Activated CD4-positive, alpha-beta T cell treated with anti-CD3 and anti-CD28 coated beads for 36 hours (primary cell): Measurements from ENCODE around the gene ZDHHC21. TPM values are rescaled to one million over a fixed set of nuclear protein-coding genes. Genes with fewer than 3 reads are reported as not detected.

ENCODE experiments used
- ATAC-seq: fragments of 200-7000 bp; cut with Tn5 transposase; one replicate; pipeline ENCODE4 v1.10.0; 2021; ENCODE audit warnings: mild to moderate bottlenecking, moderate library complexity
- CTCF ChIA-PET: fragments of 350-600 bp; sonication (Branson Sonifier 250); formaldehyde crosslinking; loops from one replicate; lab custom pipeline; 2021; ENCODE audit warnings: antibody characterized with exemption; lab: Charles Lee
- POLR2A ChIA-PET: fragments of 350-600 bp; sonication (Branson Sonifier 250); formaldehyde crosslinking; loops from one replicate; lab custom pipeline; 2021; ENCODE audit warnings: antibody characterized with exemption, inconsistent platforms; lab: Charles Lee
- DNase-seq: peaks from one replicate; pipeline ENCODE4 v3.0.0-alpha.2; 2020
- H3K27ac Mint-ChIP-seq: one replicate; pipeline ENCODE4 v1.8.0; 2021; ENCODE audit warnings: mixed read lengths
- H3K27me3 Mint-ChIP-seq: one replicate; pipeline ENCODE4 v1.8.0; 2021; ENCODE audit warnings: mixed read lengths
- H3K36me3 Mint-ChIP-seq: one replicate; pipeline ENCODE4 v1.8.0; 2021; ENCODE audit warnings: low read depth, mixed read lengths
- H3K4me1 Mint-ChIP-seq: one replicate; pipeline ENCODE4 v1.8.0; 2021; ENCODE audit warnings: mixed read lengths
- H3K4me3 Mint-ChIP-seq: one replicate; pipeline ENCODE4 v1.8.0; 2021; ENCODE audit warnings: mild to moderate bottlenecking, moderate library complexity, mixed read lengths
- H3K9me3 Mint-ChIP-seq: one replicate; pipeline ENCODE4 v1.8.0; 2021; ENCODE audit warnings: low read depth, mixed read lengths
- intact Hi-C, 2 experiments: fragments of 100-400 bp; cut with DNase I in 1 of 2; cut with micrococcal nuclease in 1 of 2; formaldehyde crosslinking; loops; one replicate each; pipeline versions ENCODE4 v1.14.2 to v1.15.1; 2022 to 2024; cut with DNase I, micrococcal nuclease
- total RNA-seq, 2 experiments: library from RNA; stranded (reverse); gene quantifications; one replicate each; pipeline ENCODE4 v1.2.3, GENCODE V29; 2021

ZDHHC21 gene
- total RNA-seq: 1 to 10 TPM; 5.1 TPM

GRCh38 chr9:14693251-14693861, at the start of gene ZDHHC21:
ZDHHC21 (minus strand) TSS chr9:14693432; CDS start chr9:14674340, 19,092 bp downstream.
- H3K4me1 Mint-ChIP-seq: peaks cover 27% of the 10 kb centered on the region
- H3K27ac Mint-ChIP-seq: peak within 1 kb of the TSS; percentile 94
- CTCF ChIA-PET: interaction anchor here (2.0 kb wide), 1 partner anchor 76 kb away, joined by 6 read pairs; no protein-coding TSS in a partner anchor
- peaks cover 8% of the 10 kb centered on the region for H3K36me3 Mint-ChIP-seq
- peaks cover 4% of the 10 kb centered on the region for H3K27me3 Mint-ChIP-seq
- peak; percentile 79 for DNase-seq
- intact Hi-C loops: loop anchor here in 1 of 2 experiments (5.0 to 10.0 kb wide), 3 partner anchors 369 to 861 kb away; partner anchors contain the start of genes CCDC171 and SNAPC3
- ATAC-seq: peak; percentile 88
- H3K4me3 Mint-ChIP-seq: peak within 1 kb of the TSS; percentile 91
- POLR2A ChIA-PET: interaction anchor here (0.7 kb wide), 1 partner anchor 23 kb away, joined by 3 read pairs; no protein-coding TSS in a partner anchor
- H3K9me3 Mint-ChIP-seq: no peaks in the 10 kb centered on the region

GRCh38 chr9:14741369-14741768, 48.1 kb upstream of the ZDHHC21 start:
- Mint-ChIP-seq H3K27ac (no peak overlapping the region), H3K4me1 (no peaks in the 10 kb centered on the region), H3K9me3 (no peaks in the 10 kb centered on the region), H3K4me3 (no peak overlapping the region), H3K27me3 (peaks cover 11% of the 10 kb centered on the region), H3K36me3 (no peaks in the 10 kb centered on the region)
- intact Hi-C loops: no loop called here
- no peak for DNase-seq
- CTCF ChIA-PET: interaction anchor here (1.0 kb wide), 1 partner anchor 12 kb away, joined by 3 read pairs; no protein-coding TSS in a partner anchor
- peak; percentile 55 for ATAC-seq
- POLR2A ChIA-PET: no interaction called here

GRCh38 chr9:14733133-14733532, 39.9 kb upstream of the ZDHHC21 start:
- Mint-ChIP-seq H3K9me3 (no peaks in the 10 kb centered on the region), H3K4me1 (no peaks in the 10 kb centered on the region), H3K27ac (no peak overlapping the region), H3K36me3 (no peaks in the 10 kb centered on the region), H3K27me3 (peaks cover 11% of the 10 kb centered on the region), H3K4me3 (no peak overlapping the region)
- ATAC-seq: no peak
- POLR2A ChIA-PET: no interaction called here
- DNase-seq: no peak
- intact Hi-C loops: loop anchor here in 1 of 2 experiments (5.0 kb wide), 1 partner anchor 49 kb away; no protein-coding TSS in a partner anchor
- CTCF ChIA-PET: no interaction called here

- Mint-ChIP-seq H3K4me1 (no peaks in the 10 kb centered on the region), H3K9me3 (no peaks in the 10 kb centered on the region), H3K4me3 (no peak overlapping the region), H3K27ac (no peak overlapping the region), H3K27me3 (peaks cover 8% of the 10 kb centered on the region), H3K36me3 (no peaks in the 10 kb centered on the region)
- no peak for DNase-seq
- intact Hi-C loops: loop anchor here in 1 of 2 experiments (5.0 kb wide), 1 partner anchor 51 kb away; no protein-coding TSS in a partner anchor
- ATAC-seq: no peak
- ChIA-PET CTCF (no interaction called here), POLR2A (no interaction called here)
These were observed 38.2 kb upstream of the ZDHHC21 start for GRCh38 chr9:14731294-14731981.

GRCh38 chr9:14730461-14730898, 37.2 kb upstream of the ZDHHC21 start:
- DNase-seq (no peak), ATAC-seq (no peak)
- no peaks in the 10 kb centered on the region for H3K4me1 Mint-ChIP-seq
- ChIA-PET CTCF (interaction anchor here (0.6 kb wide), 1 partner anchor 113 kb away, joined by 4 read pairs; no protein-coding TSS in a partner anchor), POLR2A (no interaction called here)
- H3K36me3 Mint-ChIP-seq: no peaks in the 10 kb centered on the region
- H3K4me3 Mint-ChIP-seq: no peak overlapping the region
- no peaks in the 10 kb centered on the region for H3K9me3 Mint-ChIP-seq
- no peak overlapping the region for H3K27ac Mint-ChIP-seq
- peaks cover 7% of the 10 kb centered on the region for H3K27me3 Mint-ChIP-seq
- intact Hi-C loops: loop anchor here in 1 of 2 experiments (5.0 kb wide), 1 partner anchor 52 kb away; no protein-coding TSS in a partner anchor

GRCh38 chr9:14723301-14723700, 30.1 kb upstream of the ZDHHC21 start:
- H3K36me3 Mint-ChIP-seq: no peaks in the 10 kb centered on the region
- no peaks in the 10 kb centered on the region for H3K9me3 Mint-ChIP-seq
- H3K27ac Mint-ChIP-seq: no peak overlapping the region
- POLR2A ChIA-PET: interaction anchor here (0.7 kb wide), 1 partner anchor 13 kb away, joined by 5 read pairs; no protein-coding TSS in a partner anchor
- H3K4me3 Mint-ChIP-seq: no peak overlapping the region
- no peak for DNase-seq
- no peak for ATAC-seq
- H3K4me1 Mint-ChIP-seq: no peaks in the 10 kb centered on the region
- CTCF ChIA-PET: no interaction called here
- intact Hi-C loops: no loop called here
- H3K27me3 Mint-ChIP-seq: peaks cover 19% of the 10 kb centered on the region

GRCh38 chr9:14722391-14723035, 29.3 kb upstream of the ZDHHC21 start, which contains the start of gene CER1:
CER1 (minus strand) TSS chr9:14722733; CDS start chr9:14722672, 61 bp downstream.
- Mint-ChIP-seq H3K27ac (no peak within 1 kb of the TSS), H3K4me1 (no peaks in the 10 kb centered on the region), H3K9me3 (no peaks in the 10 kb centered on the region), H3K36me3 (no peaks in the 10 kb centered on the region), H3K27me3 (peaks cover 19% of the 10 kb centered on the region), H3K4me3 (no peak within 1 kb of the TSS)
- intact Hi-C loops: no loop called here
- CTCF ChIA-PET: interaction anchor here (0.6 kb wide), 1 partner anchor 15 kb away, joined by 3 read pairs; no protein-coding TSS in a partner anchor
- POLR2A ChIA-PET: no interaction called here
- DNase-seq (no peak), ATAC-seq (no peak)

- ChIA-PET POLR2A (no interaction called here), CTCF (no interaction called here)
- H3K36me3 Mint-ChIP-seq: no peaks in the 10 kb centered on the region
- ATAC-seq (no peak), DNase-seq (no peak)
- intact Hi-C loops: no loop called here
- H3K4me1 Mint-ChIP-seq: no peaks in the 10 kb centered on the region
- peaks cover 17% of the 10 kb centered on the region for H3K27me3 Mint-ChIP-seq
- no peaks in the 10 kb centered on the region for H3K9me3 Mint-ChIP-seq
- no peak overlapping the region for H3K4me3 Mint-ChIP-seq
- H3K27ac Mint-ChIP-seq: no peak overlapping the region
These were observed 26.1 kb upstream of the ZDHHC21 start for GRCh38 chr9:14719231-14719923.

- H3K9me3 Mint-ChIP-seq: no peaks in the 10 kb centered on the region
- intact Hi-C loops: no loop called here
- H3K27me3 Mint-ChIP-seq: peaks cover 26% of the 10 kb centered on the region
- H3K27ac Mint-ChIP-seq: no peak overlapping the region
- no peak overlapping the region for H3K4me3 Mint-ChIP-seq
- ChIA-PET CTCF (no interaction called here), POLR2A (no interaction called here)
- no peak for ATAC-seq
- H3K4me1 Mint-ChIP-seq: peaks cover 3% of the 10 kb centered on the region
- no peaks in the 10 kb centered on the region for H3K36me3 Mint-ChIP-seq
- DNase-seq: no peak
These were observed 21.9 kb upstream of the ZDHHC21 start for GRCh38 chr9:14715102-14715501.

GRCh38 chr9:14713187-14713767, 20.0 kb upstream of the ZDHHC21 start:
- intact Hi-C loops: no loop called here

More at GRCh38 chr9:14713187-14713767, 20.0 kb upstream of the ZDHHC21 start:
- ATAC-seq (no peak), DNase-seq (no peak)
- Mint-ChIP-seq H3K4me1 (peaks cover 3% of the 10 kb centered on the region), H3K27me3 (peaks cover 25% of the 10 kb centered on the region), H3K4me3 (no peak overlapping the region), H3K36me3 (no peaks in the 10 kb centered on the region), H3K9me3 (peaks cover 2% of the 10 kb centered on the region), H3K27ac (no peak overlapping the region)
- POLR2A ChIA-PET: no interaction called here
- CTCF ChIA-PET: interaction anchor here (0.6 kb wide), 1 partner anchor 30 kb away, joined by 3 read pairs; no protein-coding TSS in a partner anchor
